Heart left ventricle (tissue), 13 donors: Measurements from ENCODE around the gene REV3L.

ENCODE experiments used
- CTCF ChIP-seq, 12 donors: fragments of 200-600 bp; sonication (generic) in 4 of 12; IDR thresholded peaks; one replicate each; pipeline versions ENCODE4 v1.5.0 to v1.8.0; 2018 to 2022; ENCODE audit warnings: antibody characterized with exemption in 12 of 12, mild to moderate bottlenecking in 5 of 12
- POLR2A ChIP-seq, 2 donors: fragments of 450-650 bp; IDR thresholded peaks; one replicate each; pipeline ENCODE4 v1.6.1; 2017; ENCODE audit warnings: antibody characterized with exemption in 2 of 2, mild to moderate bottlenecking in 2 of 2, moderate library complexity in 2 of 2
- donor health status: ischemic (EF 13 %, LVEDD 7.1; RV severe dilation, severe dysfunction).
- donor health status: DM: no; HTN: yes; CAD: no.
- donor health status: DM: no; HTN: no; CAD: no.
- donor health status: ischemic (EF 25% LVEDD 6.9; RV normal size, moderate dysfunction).
- donor health status: ischemic (EF 25% LVEDD 5.7; RV mildly dilated, moderate dysfunction).
- donor health status: ischemic (EF 35%, LVEDD 5.7; RV mildly dilated, moderate dysfunction).
- donor health status: nonischemic (EF 11% LVEDD 7.7; RV severe dilation, severe dysfunction).
- donor health status: DM: yes; HTN: yes; CAD: no.
- donor health status: PGD.
- donor health status: ischemic (EF 29% LVEDD 5.4; RV normal size, mild dysfunction).
- donor health status: nonischemic (EF 23%, LVEDD 6.1; RV moderate dilation, normal function).

DNA sequence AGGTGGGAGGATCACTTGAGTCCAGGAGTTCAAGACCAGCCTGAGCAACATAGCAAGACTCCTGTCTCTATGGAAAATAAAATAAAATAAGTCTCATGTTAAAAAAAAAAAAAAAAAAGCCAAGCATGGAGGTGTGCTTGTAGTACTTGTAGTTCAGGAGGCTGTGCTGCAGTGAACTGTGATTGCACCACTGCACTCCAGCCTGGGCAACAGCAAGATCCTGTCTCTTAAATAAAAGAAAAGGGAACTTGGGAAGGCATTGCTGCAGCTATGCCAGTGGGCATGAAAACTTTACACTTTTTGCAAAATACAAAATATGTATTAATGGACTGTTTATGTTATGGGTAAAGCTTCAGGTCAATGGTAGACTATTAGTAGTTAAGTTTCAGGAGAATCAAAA lies 37.5 kb upstream of the REV3L start:
- TF ChIP-seq CTCF (IDR thresholded peaks at IDR 0.05) (no peak), POLR2A (IDR thresholded peaks at IDR 0.05) (no peak)
